Measurements from ENCODE around the gene ASPN.

- TF ChIP-seq CTCF (conservative IDR thresholded peaks at IDR 0.05; ENCODE audit: low read depth, low read length) (no peak), EZH2 (IDR thresholded peaks at IDR 0.05; ENCODE audit: borderline replicate concordance, low read depth, low read length, poor library complexity, severe bottlenecking) (no peak)
Observed at GRCh38 chr9:92482329-92482728, at the start of gene ASPN.

Measured in A673 (cell line).